ENCODE results near the gene CPNE7.

Gene CPNE7

DNA sequence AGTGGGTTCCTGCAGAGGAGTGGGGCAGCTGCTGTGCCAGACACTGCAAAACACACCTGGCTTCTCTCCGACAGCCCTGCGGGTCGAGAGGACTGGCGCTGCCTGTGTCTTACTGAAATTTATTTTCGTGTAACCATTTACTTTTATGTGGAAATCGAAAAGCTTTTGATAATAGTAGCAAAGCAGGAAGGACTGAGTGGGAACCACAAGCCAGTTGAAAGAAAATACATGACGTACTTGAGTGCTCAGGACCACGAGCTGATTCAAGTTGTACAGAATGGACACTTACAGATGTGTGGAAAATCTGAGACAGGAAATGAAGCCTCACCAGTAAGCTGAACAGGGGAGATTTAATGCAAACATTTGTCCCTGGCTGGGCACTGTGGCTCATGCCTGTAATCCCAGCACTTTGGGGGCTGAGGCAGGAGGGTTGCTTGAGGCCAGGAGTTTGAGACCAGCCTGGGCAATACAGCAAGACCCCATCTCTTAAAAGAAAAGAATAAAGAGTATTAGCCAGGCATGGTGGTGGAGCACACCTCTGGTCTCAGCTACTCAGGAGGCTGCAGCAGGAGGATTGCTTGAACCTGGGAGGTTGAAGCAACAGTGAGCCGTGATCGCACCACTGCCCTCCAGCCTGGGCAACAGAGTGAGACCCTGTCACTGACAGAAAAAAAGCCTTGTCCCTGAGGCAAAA lies 26.4 kb upstream of the CPNE7 start:
- no peak for DNase-seq (ENCODE audit: low read depth)

DNA sequence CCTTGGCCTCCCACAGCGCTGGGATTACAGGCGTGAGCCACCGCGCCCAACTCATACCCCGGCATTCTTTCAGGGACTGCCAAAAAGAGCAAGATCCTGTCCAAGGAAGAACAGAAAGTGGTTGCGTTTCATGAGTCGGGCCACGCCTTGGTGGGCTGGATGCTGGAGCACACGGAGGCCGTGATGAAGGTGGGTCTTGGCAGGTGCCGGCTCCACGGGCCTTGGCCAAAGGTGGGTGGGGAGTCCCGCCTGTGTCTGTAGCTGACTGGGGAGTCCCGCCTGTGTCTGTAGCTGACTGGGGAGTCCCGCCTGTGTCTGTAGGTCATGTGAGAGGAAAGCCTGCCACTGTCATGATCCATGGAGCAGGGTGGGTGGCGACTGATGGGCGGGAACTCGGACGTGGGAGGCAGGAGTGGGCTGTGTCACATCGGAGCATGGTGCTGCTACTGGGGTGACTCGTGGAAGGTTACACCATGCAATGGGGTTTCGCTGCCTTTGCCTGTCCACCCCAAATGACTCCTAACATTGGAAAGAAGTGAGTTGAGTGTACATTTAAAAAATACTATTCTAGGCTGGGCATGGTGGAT lies 25.0 kb upstream of the CPNE7 start:
- no peak for DNase-seq (ENCODE audit: low read depth)

- no peak for DNase-seq (ENCODE audit: low read depth)
Observed at GRCh38 chr16:89552329-89552728, 23.2 kb upstream of the CPNE7 start.

DNA sequence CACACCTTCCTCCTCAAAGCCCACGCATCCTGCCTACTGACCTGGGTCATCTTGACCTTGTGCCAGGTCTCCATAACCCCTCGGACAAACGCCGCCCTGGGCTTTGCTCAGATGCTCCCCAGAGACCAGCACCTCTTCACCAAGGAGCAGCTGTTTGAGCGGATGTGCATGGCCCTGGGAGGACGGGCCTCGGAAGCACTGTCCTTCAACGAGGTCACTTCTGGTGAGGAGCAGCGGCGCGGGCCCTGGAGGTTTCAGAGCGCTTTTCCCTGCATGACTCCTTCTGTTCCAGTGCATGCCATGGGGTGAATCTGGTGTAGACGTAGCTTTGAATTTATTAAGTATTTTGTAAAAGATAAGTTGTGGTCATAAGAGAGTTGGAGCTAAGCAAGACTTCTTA lies 22.6 kb upstream of the CPNE7 start:
- no peak for DNase-seq (ENCODE audit: low read depth)

DNA sequence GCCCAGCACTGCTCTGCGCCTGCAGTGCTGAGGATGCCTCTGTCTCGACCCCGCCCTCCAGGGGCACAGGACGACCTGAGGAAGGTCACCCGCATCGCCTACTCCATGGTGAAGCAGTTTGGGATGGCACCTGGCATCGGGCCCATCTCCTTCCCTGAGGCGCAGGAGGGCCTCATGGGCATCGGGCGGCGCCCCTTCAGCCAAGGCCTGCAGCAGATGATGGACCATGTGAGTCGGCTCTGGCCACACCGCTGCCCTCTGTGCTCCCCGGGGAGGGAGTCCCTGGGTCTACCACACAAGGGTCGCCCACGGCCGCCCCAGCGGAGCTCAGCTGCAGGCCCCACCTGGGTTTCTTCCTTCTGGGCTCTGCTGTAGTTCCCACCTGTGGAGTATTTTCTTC lies 21.8 kb upstream of the CPNE7 start:
- no peak for DNase-seq (ENCODE audit: low read depth)

- DNase-seq (ENCODE audit: low read depth) = no peak
Observed at GRCh38 chr16:89554343-89554742, 21.2 kb upstream of the CPNE7 start.

- no peak for DNase-seq (ENCODE audit: low read depth)
Observed at GRCh38 chr16:89555265-89555664, 20.3 kb upstream of the CPNE7 start.

DNA sequence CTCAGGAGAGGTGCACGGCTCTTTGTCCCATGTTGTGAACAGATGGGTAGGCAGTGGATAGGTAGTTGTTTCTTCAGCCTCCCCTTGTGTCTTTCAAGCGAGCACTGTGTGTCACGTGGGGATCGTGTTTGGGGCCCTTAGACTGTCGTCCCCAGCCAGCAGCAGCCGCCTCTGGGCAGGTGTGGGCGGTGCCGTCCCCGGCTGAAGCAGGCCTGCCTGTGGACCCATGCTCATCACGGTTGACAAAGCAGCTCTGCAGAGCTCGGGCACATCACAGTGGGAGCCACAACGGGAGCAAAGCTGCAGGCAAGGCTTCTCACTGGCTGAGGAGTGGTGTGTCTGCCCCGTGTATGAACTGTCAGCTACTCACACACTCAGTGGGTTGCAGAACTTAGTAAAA lies 19.8 kb upstream of the CPNE7 start:
- no peak for DNase-seq (ENCODE audit: low read depth)

- peak; percentile 81 for DNase-seq (ENCODE audit: low read depth)
Observed at GRCh38 chr16:89556750-89557689, 18.5 kb upstream of the CPNE7 start.

DNA sequence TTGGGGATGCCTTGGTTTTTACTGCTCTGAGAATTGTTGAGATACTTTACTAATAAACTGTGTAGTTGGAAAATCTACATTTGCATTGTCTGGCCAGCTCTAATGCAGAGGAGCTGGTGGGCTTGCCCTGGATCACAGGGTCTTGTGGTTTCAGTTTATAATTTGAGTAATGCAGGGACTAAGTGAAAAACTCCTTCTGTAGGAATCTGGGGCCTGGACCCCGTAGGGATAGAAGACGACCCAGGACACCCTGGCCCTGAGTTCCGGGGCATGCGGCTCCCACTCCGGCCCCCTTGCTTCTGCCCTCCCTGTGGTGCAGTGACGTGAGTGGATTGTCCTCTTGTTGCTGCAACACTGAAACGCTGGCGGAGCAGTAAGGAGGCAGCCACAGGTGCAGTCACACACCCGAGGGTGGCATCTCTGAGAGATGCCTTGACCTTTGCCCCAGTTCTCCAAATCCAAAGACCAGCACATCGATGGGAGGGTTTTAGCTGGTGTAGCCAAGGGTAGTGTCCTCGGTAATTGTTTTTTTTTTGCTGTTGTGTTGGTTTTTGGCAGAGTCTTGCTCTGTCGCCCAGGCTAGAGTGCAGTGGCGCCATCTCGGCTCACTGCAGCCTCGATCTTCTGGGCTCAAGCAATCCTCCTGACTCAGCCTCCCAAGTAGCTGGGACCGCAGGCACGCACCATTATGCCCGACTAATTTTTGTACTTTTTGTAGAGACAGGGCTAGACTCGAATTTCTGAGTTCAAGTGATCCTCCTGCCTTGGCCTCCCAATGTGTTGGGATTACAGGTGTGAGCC lies 17.7 kb upstream of the CPNE7 start:
- DNase-seq (ENCODE audit: low read depth) = no peak

GRCh38 chr16:89560378-89561141 lies 15.0 kb upstream of the CPNE7 start, which contains the start of gene RPL13:
Gene RPL13, plus strand, starts transcription at chr16:89560682. Its CDS starts 278 bp downstream, at chr16:89560960.
- DNase-seq (ENCODE audit: low read depth) = peak; percentile 87

DNA sequence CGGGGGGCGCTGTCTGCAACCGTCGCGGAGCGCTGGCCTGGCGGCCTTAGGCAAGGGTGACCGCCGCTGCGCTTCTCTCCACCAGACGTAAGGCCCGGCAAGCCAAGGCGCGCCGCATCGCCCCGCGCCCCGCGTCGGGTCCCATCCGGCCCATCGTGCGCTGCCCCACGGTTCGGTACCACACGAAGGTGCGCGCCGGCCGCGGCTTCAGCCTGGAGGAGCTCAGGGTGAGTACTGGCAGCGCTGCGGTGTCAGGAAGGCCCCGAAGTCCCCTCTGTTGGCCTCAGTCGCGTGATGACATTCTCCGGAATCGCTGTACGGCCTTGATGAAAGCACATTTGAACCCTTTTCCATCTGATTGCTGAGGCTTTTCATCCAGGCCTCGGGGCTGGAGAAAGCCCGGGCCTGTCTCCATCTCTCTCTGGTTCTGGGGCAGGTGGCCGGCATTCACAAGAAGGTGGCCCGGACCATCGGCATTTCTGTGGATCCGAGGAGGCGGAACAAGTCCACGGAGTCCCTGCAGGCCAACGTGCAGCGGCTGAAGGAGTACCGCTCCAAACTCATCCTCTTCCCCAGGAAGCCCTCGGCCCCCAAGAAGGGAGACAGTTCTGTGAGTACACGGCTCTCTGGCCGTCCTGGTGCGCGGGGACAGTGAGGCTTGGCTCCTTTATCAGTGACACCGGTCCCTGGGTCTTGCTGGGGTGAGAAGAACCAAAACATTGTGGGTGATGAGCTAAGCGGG lies 14.2 kb upstream of the CPNE7 start:
- DNase-seq (ENCODE audit: low read depth) = no peak

DNA sequence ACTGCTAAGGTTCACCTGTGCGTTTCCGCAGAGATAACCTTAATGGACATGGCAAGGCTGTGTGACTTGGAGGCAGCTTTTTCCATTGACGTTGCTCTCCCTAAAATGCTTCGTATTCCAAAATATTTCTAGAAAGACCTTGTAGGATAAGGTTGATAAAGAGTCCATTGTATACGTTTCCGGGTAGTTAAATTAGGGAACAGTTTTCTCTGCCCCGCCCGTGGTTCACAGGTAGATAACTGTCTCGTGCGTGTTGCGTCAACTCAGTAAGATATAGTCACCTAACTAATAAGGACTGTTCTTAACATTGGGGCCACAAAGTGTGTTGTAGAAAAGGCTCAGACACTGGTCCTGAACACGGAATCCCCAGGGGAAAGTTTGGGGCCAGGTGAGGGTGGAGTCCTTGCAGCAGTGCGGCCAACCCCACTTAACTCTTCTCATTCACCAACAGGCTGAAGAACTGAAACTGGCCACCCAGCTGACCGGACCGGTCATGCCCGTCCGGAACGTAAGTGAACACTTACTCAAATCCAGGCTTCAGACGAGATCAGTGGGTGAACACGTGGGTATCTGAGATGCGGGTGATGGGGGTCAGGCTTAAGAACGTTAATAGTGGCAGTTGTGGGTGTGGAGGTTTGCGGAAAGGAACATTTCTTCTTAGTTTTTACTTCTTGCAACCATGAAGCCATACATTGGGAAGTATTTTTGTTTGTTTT lies 13.5 kb upstream of the CPNE7 start:
- DNase-seq (ENCODE audit: low read depth) = no peak

DNA sequence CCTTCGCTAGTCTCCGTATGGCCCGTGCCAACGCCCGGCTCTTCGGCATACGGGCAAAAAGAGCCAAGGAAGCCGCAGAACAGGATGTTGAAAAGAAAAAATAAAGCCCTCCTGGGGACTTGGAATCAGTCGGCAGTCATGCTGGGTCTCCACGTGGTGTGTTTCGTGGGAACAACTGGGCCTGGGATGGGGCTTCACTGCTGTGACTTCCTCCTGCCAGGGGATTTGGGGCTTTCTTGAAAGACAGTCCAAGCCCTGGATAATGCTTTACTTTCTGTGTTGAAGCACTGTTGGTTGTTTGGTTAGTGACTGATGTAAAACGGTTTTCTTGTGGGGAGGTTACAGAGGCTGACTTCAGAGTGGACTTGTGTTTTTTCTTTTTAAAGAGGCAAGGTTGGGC lies 12.6 kb upstream of the CPNE7 start:
- no peak for DNase-seq (ENCODE audit: low read depth)

DNA sequence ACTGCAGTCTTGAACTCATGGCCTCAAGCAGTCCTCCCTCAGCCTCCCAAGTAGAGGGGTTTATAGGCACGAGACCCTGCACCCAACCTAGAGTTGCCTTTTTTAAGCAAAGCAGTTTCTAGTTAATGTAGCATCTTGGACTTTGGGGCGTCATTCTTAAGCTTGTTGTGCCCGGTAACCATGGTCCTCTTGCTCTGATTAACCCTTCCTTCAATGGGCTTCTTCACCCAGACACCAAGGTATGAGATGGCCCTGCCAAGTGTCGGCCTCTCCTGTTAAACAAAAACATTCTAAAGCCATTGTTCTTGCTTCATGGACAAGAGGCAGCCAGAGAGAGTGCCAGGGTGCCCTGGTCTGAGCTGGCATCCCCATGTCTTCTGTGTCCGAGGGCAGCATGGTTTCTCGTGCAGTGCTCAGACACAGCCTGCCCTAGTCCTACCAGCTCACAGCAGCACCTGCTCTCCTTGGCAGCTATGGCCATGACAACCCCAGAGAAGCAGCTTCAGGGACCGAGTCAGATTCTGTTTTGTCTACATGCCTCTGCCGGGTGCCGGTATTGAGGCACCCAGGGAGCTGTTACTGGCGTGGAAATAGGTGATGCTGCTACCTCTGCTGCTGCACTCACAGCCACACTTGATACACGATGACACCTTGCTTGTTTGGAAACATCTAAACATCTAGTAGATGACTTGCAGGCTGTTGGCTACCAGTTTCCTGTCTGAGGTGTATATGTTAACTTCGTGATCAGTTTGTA lies 11.7 kb upstream of the CPNE7 start:
- DNase-seq (ENCODE audit: low read depth) = no peak

DNA sequence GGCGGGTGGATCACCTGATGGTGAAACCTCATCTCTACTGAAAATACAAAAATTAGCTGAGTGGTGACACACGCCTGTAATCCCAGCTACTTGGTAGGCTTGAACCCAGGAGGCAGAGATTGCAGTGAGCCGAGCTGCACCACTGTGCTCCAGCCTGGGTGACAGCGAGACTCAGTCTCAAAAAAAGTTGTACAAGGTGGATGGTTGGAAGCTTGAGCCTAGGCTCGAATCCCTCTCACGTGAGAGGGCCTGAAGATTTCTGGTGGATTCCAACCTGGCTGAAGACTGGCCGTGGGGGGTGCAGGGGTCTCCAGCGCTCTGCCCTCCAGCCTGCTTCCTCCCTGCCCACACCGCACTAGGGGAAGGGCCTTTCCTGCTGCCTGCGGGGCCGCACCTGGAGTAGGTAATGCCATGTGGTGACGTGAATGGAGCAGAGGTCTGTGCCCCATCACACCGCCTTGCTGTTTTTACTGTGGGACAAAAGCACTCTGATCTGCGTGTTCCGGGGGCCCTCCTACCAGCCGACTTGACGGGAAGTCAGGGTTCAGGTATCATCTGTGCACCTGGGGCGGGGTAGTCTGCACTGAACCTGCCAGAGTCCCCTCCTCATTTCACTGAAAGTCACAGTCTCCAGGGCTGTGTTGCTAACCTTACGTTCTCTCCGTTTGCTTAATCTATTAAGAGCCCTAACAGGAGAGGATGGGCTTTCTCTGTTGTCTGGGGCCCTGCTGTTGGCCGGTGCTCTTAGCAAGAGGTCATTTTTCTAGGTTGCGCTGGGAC lies 10.9 kb upstream of the CPNE7 start:
- DNase-seq (ENCODE audit: low read depth) = no peak

- DNase-seq (ENCODE audit: low read depth) = no peak
Observed at GRCh38 chr16:89565256-89565505, 10.4 kb upstream of the CPNE7 start.

GRCh38 chr16:89565506-89566372 lies 9.8 kb upstream of the CPNE7 start:
- no peak for DNase-seq (ENCODE audit: low read depth)

All from activated T-cell treated with anti-CD3 and anti-CD28 coated beads for 1 hour (primary cell).